Measurements from ENCODE around the gene LRRC10B. TPM values are rescaled to one million over a fixed set of nuclear protein-coding genes. Genes with fewer than 3 reads are reported as not detected.
A peak's percentile ranks its signal among the peaks of the same experiment; 100 is the strongest.

Gene LRRC10B
- total RNA-seq, 1 experiment from 2014 or later, result not detected

DNA sequence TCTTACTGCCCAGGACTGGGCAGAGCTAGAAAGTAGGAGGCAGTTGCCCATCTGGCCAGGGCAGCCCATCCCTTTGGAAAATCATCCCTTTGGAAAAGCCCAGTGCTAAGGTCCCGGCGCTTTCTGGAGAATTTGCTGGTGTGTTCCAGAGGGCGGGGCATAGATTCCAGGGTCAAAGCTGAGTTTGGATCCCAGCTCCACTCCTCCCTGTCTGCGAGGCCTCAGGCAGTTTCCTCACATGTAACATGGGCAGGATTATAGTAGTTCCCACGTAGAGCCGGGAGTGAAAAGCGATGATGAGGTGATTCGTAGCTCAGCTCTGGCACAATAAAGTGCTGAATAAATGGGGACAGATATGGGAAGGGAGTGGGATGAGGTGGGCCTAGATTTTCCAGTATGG is 31.4 kb upstream of the LRRC10B start (continued):
- TF ChIP-seq, protein P1, sequence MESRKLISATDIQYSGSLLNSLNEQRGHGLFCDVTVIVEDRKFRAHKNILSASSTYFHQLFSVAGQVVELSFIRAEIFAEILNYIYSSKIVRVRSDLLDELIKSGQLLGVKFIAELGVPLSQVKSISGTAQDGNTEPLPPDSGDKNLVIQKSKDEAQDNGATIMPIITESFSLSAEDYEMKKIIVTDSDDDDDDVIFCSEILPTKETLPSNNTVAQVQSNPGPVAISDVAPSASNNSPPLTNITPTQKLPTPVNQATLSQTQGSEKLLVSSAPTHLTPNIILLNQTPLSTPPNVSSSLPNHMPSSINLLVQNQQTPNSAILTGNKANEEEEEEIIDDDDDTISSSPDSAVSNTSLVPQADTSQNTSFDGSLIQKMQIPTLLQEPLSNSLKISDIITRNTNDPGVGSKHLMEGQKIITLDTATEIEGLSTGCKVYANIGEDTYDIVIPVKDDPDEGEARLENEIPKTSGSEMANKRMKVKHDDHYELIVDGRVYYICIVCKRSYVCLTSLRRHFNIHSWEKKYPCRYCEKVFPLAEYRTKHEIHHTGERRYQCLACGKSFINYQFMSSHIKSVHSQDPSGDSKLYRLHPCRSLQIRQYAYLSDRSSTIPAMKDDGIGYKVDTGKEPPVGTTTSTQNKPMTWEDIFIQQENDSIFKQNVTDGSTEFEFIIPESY (IDR thresholded peaks at IDR 0.05; ENCODE audit: extremely low read depth, insufficient replicate concordance, low read length), result no peak
- no peak for TF ChIP-seq RAD21 (IDR thresholded peaks at IDR 0.05; ENCODE audit: low read depth)
- no peak for TF ChIP-seq SP1 (IDR thresholded peaks at IDR 0.05; ENCODE audit: low read depth)

DNA sequence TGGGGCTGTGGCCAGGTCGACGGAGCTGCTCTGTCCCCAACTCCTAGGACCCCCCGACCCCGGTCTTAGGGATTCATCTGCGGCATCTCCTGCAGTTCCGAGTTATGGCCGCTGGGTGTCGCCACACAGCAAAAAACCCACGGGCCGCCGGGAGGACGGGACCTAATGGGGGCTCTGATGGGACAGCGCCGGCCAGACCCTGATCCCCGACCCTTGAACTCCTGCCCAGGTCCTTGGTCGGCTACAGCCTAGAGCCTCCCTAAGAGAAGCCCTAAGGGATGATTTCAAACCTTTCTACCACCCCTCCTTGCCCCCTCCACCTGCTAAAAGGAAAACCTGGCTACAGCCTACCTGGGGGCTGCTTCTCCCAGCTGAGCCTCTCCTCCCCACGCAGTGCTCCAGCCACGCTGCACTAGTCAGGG is 30.8 kb upstream of the LRRC10B start:
- Histone ChIP-seq H3K4me3 (replicated peaks in 1 of 2; ENCODE audit: low read depth in 1 of 2, low read length in 2 of 2) (no peak overlapping the region), H3K4me1 (ENCODE audit: control insufficient read depth in 1 of 2, insufficient read depth in 2 of 2, low read length in 2 of 2) (0 out of 4 replicates have a peak, but pooled peaks cover 0 to 3% of the 10 kb centered on the region in 2 experiments), H3K27ac (ENCODE audit: low read depth, low read length) (no peak overlapping the region), H3K9me2 (ENCODE audit: insufficient read depth) (no peaks in the 10 kb centered on the region), H2AFZ (ENCODE audit: low read depth, low read length, poor library complexity, severe bottlenecking) (no peak overlapping the region), H3K4me2 (ENCODE audit: low read length) (no peak overlapping the region), H3K27me3 (ENCODE audit: insufficient read depth, low read length) (no peaks in the 10 kb centered on the region), H3K9me3 (ENCODE audit: control insufficient read depth in 1 of 2, insufficient read depth in 1 of 2, low read depth in 1 of 2, low read length in 2 of 2) (no peaks in the 10 kb centered on the region), H3K36me3 (ENCODE audit: control insufficient read depth in 1 of 2, insufficient read depth in 2 of 2, low read length in 2 of 2) (no peaks in the 10 kb centered on the region), H3K9ac (ENCODE audit: low read length) (no peak overlapping the region), H3K79me2 (ENCODE audit: insufficient read depth, low read length) (no peaks in the 10 kb centered on the region), H4K20me1 (ENCODE audit: insufficient read depth) (no peaks in the 10 kb centered on the region)
- ChIA-PET RAD21 (ENCODE audit: low non-redundant PET in 1 of 2, low total read pairs in 2 of 2, uncharacterized antibody in 2 of 2, unreplicated experiment in 2 of 2) (interaction anchor here in 1 of 2 experiments (0.9 kb wide), 1 partner anchor 39 kb away, joined by 3 read pairs; no protein-coding TSS in a partner anchor), CTCF (interaction anchor here (0.7 to 3.3 kb wide), 12 partner anchors 9 to 256 kb away, joined by 3 to 21 read pairs (median 4); no protein-coding TSS in a partner anchor), POLR2A (no interaction called here)
- ATAC-seq, result peak; percentile 54
- BruUV-seq (replicated peaks), result no TSS peak
- intact Hi-C loops (cut with micrococcal nuclease), result loop anchor here (1.0 kb wide), 2 partner anchors 40 to 151 kb away; no protein-coding TSS in a partner anchor
- no peak for DNase-seq (ENCODE audit: low read depth, low spot score)
- TF ChIP-seq CEBPB (IDR thresholded peaks at IDR 0.05; ENCODE audit: low read depth) (no peak), EZH2 (IDR thresholded peaks at IDR 0.05) (no peak), CBX3 (IDR thresholded peaks at IDR 0.05; ENCODE audit: low read depth) (no peak), JUND (IDR thresholded peaks at IDR 0.05) (no peak), YY1 (IDR thresholded peaks at IDR 0.05; ENCODE audit: extremely low read depth, insufficient replicate concordance, low read depth, low read length) (peak; percentile 25), EZH2phosphoT487 (IDR thresholded peaks at IDR 0.05; ENCODE audit: borderline replicate concordance) (no peak), SIN3A (IDR thresholded peaks at IDR 0.05; ENCODE audit: low read depth) (no peak)
- TF ChIP-seq, protein P1 (IDR thresholded peaks at IDR 0.05; ENCODE audit: extremely low read depth, insufficient replicate concordance, low read length), result no peak
- TF ChIP-seq, protein P2, sequence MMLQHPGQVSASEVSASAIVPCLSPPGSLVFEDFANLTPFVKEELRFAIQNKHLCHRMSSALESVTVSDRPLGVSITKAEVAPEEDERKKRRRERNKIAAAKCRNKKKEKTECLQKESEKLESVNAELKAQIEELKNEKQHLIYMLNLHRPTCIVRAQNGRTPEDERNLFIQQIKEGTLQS (IDR thresholded peaks at IDR 0.05), result no peak
- TF ChIP-seq, protein P3, sequence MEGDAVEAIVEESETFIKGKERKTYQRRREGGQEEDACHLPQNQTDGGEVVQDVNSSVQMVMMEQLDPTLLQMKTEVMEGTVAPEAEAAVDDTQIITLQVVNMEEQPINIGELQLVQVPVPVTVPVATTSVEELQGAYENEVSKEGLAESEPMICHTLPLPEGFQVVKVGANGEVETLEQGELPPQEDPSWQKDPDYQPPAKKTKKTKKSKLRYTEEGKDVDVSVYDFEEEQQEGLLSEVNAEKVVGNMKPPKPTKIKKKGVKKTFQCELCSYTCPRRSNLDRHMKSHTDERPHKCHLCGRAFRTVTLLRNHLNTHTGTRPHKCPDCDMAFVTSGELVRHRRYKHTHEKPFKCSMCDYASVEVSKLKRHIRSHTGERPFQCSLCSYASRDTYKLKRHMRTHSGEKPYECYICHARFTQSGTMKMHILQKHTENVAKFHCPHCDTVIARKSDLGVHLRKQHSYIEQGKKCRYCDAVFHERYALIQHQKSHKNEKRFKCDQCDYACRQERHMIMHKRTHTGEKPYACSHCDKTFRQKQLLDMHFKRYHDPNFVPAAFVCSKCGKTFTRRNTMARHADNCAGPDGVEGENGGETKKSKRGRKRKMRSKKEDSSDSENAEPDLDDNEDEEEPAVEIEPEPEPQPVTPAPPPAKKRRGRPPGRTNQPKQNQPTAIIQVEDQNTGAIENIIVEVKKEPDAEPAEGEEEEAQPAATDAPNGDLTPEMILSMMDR (IDR thresholded peaks at IDR 0.05 in 2 of 3, conservative IDR thresholded peaks at IDR 0.05 in 1 of 3; ENCODE audit: borderline replicate concordance in 1 of 3, insufficient read depth in 1 of 3, low read depth in 2 of 3, low read length in 2 of 3), result peak; percentile 87 to 93 (median 90)
- TF ChIP-seq, protein P4, sequence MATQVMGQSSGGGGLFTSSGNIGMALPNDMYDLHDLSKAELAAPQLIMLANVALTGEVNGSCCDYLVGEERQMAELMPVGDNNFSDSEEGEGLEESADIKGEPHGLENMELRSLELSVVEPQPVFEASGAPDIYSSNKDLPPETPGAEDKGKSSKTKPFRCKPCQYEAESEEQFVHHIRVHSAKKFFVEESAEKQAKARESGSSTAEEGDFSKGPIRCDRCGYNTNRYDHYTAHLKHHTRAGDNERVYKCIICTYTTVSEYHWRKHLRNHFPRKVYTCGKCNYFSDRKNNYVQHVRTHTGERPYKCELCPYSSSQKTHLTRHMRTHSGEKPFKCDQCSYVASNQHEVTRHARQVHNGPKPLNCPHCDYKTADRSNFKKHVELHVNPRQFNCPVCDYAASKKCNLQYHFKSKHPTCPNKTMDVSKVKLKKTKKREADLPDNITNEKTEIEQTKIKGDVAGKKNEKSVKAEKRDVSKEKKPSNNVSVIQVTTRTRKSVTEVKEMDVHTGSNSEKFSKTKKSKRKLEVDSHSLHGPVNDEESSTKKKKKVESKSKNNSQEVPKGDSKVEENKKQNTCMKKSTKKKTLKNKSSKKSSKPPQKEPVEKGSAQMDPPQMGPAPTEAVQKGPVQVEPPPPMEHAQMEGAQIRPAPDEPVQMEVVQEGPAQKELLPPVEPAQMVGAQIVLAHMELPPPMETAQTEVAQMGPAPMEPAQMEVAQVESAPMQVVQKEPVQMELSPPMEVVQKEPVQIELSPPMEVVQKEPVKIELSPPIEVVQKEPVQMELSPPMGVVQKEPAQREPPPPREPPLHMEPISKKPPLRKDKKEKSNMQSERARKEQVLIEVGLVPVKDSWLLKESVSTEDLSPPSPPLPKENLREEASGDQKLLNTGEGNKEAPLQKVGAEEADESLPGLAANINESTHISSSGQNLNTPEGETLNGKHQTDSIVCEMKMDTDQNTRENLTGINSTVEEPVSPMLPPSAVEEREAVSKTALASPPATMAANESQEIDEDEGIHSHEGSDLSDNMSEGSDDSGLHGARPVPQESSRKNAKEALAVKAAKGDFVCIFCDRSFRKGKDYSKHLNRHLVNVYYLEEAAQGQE (IDR thresholded peaks at IDR 0.05; ENCODE audit: low read depth), result no peak
- TF ChIP-seq, protein P5, sequence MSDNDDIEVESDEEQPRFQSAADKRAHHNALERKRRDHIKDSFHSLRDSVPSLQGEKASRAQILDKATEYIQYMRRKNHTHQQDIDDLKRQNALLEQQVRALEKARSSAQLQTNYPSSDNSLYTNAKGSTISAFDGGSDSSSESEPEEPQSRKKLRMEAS (IDR thresholded peaks at IDR 0.05), result no peak

All from HCT116 (cell line).